HUDEP-2 (cell line): ENCODE measurements around the gene PSORS1C2.
"Not testable (repeated sequence)": the region's sequence is repeated elsewhere in the genome, so short reads cannot be mapped to it uniquely, and the experiment has no call there.

Experiments used
- DNase-seq, 76 experiments: peaks; one replicate each; lab custom pipeline; 2025; ENCODE audit not compliant: unreplicated experiment in 76 of 76; lab: John Stamatoyannopoulos, UW

The PSORS1C2 gene

GRCh38 chr6:31138982-31139381 lies at the start of gene PSORS1C2:
Gene PSORS1C2 (minus strand): TSS chr6:31139066. CDS start chr6:31139026, 40 bp downstream.
- no peak for DNase-seq

DNA sequence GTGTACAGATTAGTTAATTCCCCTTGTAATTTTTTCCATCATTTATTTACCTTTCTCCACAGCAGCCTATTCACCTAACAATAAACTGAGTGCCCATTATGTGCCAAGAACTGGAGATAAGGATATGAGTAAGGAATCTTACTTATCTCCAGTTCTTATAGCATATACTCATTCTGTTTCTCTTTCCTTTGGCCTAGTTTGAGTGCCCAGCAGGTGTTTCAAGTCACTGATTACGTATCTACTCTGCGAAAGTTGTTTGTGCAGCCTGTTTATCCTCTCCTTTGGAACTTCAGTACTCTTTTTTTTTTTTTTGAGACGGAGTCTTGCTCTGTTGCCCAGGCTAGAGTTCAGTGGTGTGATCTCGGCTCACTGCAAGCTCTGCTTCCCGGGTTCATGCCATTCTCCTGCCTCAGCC lies 48.9 kb upstream of the PSORS1C2 start:
- DNase-seq: no peak

- DNase-seq: no peak
Observed at GRCh38 chr6:31186052-31186734, 47.3 kb upstream of the PSORS1C2 start.

DNA sequence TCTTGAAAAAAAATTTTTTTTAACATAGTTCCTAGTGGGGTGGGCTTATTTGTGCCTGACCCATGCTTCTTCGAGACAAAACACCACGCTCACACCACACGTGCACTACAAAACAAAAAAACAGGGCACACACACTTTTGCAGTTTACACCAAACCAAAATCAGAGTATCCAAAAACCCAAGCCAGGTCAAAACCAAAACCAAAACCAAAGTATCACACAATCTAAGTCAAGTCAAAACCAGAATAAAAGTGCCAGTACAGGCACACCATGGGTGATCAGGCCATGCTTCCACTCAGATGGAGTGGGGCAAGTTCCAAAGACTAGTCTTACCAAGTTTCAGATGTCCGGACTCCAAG lies 46.8 kb upstream of the PSORS1C2 start:
- DNase-seq: not testable (repeated sequence)

DNA sequence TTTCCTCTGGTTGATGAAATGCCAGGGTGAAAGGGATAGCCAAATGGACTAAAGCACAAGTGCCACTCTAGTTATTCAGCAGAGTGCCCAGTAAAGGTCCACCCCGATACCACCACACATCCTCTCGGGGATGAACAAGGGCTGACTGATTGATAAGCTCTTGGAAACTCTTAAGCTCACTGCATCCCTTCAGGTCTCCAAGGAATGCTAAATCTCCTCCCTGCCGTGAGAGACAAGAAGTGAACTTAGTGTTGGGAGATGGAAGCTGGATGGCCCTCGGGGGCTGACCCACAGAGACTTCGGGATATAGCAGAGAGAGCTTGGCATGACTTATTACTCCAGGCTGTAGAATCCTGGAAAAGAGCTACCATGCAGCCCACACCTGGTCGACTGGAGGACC lies 45.0 kb upstream of the PSORS1C2 start:
- not testable (repeated sequence) for DNase-seq

GRCh38 chr6:31183287-31183686 lies 44.4 kb upstream of the PSORS1C2 start:
- not testable (repeated sequence) for DNase-seq

DNA sequence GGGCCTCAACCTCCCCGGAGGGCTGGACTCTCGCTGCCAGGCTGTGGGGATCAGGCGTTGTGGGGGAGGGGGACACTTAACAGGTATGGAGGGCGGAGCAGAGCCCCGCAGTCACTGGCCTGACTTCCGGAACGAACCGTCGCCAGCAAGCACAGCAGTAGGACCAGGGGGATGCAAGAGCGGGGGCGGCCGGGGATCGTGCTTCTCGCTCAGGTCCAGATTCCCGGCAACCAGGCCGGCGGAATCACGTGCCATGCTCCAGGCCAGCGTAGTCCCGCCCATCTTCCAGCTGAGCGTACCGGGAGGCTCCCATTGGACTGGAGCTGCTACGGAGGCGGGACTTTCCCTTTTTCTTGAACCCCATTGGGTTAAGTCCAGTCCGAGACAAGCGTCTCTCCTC lies 41.6 kb upstream of the PSORS1C2 start:
- peak in 74 of 76 experiments; percentile 33 to 95 (median 86) for DNase-seq

DNA sequence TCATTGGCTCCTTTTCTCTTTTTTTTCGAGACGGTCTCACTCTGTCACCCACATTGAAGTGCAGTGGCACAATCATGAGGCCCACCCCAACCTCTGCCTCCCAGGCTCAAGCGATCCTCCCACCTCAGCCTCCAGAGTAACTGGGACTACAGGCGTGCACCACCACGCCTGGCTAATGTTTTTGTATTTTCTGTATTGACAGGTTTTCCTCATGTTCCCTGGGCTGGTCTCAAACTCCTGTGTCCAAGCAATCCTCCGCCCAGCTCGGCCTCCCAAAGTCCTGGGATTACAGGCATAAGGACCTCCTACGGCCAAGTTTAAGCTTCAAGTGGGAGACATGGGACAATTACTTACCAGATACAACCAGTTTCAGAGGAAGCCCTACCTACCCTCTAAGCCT lies 41.0 kb upstream of the PSORS1C2 start:
- no peak for DNase-seq

GRCh38 chr6:31179042-31179386 lies 40.1 kb upstream of the PSORS1C2 start:
- DNase-seq: no peak

GRCh38 chr6:31178143-31179041 lies 39.5 kb upstream of the PSORS1C2 start:
- DNase-seq: peak in 1 of 76 experiments; percentile 12

- peak in 43 of 76 experiments; percentile 13 to 73 (median 33) for DNase-seq
Observed at GRCh38 chr6:31175971-31176370, 37.1 kb upstream of the PSORS1C2 start.

- DNase-seq: no peak
Observed at GRCh38 chr6:31174378-31174777, 35.5 kb upstream of the PSORS1C2 start.

DNA sequence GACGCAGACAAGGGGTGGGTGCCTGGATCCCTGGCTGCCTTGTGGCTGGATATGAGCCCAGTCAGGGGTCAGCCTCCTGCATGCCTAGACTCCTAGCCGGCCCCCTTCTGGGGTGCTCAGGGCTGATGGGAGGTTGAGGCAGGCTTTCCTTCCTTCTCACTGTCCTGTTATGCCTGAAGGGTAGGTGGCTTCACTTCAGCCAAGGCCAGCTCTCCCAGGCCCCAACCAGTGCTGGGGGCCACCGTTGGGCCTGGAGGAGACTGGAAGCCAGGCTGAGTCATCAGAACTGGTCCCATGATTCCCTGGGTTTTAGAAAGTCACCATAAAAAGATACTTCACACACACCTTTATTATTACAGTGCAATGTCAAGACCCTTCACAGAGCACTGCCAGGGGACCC lies 34.5 kb upstream of the PSORS1C2 start:
- DNase-seq: no peak

- DNase-seq: no peak
Observed at GRCh38 chr6:31172973-31173384, 34.1 kb upstream of the PSORS1C2 start.

- no peak for DNase-seq
Observed at GRCh38 chr6:31171931-31172905, 33.4 kb upstream of the PSORS1C2 start.

DNA sequence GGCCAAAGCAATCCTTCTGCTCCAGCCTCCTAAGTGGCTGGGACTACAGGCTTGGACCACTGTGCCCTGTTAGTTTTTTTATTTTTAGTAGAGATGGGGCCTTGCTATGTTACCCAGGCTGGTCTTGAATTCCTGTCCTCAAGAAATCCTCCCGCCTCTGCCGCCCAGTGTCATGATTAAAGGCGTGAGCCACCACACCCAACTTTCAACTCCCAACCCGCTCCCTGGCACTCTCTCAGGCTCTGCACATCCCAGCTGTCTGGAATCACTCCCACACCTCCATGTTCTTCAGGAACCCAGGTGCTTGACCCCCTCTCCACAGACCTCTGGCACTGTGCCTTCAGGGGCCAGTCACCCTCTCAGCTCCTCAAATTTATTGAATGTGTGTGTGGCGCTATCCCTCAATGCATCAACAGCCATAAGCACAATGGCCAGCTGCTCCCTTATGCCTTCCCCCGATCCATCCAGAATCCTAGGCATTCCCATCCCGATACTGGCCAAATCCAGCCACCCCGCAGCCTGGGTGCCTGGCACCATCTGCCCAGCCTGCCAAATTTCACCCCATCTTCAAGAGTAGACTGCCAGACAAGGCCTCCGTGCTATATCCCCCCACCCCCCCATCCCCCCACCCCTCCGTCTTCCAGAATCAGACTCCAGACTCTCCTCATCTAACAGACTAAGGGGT lies 32.3 kb upstream of the PSORS1C2 start:
- DNase-seq: peak in 1 of 76 experiments; percentile 12

GRCh38 chr6:31170600-31170881 lies 31.7 kb upstream of the PSORS1C2 start, which contains the start of gene POU5F1:
Gene POU5F1 (minus strand): TSS chr6:31170682. CDS start chr6:31170620, 62 bp downstream.
- no peak for DNase-seq

DNA sequence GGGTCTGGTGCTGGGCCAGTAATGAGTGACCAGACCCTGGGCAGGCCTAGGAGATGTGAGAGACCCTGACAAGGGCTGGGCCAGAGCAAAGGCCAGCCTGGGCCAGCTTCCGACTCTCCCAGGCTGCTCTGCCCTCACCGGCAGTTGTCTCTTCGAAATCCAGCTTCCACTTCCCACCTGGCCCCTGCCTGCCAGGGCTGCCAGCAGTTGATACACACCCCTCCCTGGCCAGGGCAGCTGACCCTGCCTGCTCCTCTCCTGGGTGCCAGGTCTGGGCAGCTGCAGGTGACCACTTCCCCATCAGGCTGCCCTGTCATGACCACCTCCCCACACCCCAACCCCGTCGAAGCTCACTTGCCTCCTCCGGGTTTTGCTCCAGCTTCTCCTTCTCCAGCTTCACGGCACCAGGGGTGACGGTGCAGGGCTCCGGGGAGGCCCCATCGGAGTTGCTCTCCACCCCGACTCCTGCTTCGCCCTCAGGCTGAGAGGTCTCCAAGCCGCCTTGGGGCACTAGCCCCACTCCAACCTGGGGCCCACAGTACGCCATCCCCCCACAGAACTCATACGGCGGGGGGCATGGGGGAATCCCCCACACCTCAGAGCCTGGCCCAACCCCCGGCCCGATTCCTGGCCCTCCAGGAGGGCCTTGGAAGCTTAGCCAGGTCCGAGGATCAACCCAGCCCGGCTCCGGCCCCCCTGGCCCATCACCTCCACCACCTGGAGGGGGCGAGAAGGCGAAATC lies 31.2 kb upstream of the PSORS1C2 start:
- DNase-seq: not testable (repeated sequence)

DNA sequence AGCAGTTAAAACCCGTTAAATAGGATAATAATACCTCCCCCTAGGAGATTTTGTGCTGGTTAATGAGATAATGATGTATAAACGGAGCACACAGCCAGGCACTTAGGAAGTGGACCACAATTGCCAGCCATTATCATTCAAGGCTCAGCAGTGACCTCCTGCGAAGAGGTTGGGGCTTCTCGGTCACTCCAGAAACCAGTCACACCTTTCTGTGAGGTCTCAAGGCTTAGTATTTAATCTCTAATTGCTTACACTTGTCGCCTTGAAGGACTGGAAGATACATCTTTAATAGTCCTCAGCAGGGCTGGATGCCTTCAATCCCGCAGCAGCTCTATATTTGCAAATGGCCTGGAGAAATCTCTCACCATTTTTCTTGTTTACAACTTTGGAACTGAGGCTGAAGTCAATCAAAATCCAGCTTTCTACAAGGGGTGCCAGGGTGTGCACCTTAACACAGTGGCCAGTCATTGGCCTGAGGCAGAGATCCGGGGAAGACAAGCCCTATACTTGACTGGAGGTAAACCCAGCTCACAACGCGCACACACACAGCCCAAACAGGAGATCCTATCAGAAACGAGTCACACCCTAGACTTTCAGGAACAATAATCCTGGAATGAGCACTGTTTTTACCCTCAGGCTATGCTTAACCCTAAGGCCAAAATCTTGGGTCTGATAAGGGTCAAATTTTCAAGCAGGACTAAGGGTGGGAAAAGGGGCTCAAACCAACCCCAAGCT lies 30.4 kb upstream of the PSORS1C2 start:
- DNase-seq: no peak
